HG02938 (cell line): ENCODE data around the gene SETSIP.
"Not testable (repeated sequence)": the region's sequence is repeated elsewhere in the genome, so short reads cannot be mapped to it uniquely, and the experiment has no call there.

ENCODE experiments used
- ATAC-seq: cut with Tn5 transposase; IDR thresholded peaks from one replicate; pipeline ENCODE4 v1.9.1; 2021; ENCODE audit warnings: mild to moderate bottlenecking, moderate library complexity; ENCODE audit not compliant: unreplicated experiment

Gene SETSIP

GRCh38 chr1:92065042-92065441 lies 10.2 kb downstream of the SETSIP start:
- ATAC-seq: no peak

GRCh38 chr1:92051948-92052347 lies 23.3 kb downstream of the SETSIP start:
- ATAC-seq: no peak

- no peak for ATAC-seq
These were observed 29.3 kb downstream of the SETSIP start for GRCh38 chr1:92045766-92046495.

DNA sequence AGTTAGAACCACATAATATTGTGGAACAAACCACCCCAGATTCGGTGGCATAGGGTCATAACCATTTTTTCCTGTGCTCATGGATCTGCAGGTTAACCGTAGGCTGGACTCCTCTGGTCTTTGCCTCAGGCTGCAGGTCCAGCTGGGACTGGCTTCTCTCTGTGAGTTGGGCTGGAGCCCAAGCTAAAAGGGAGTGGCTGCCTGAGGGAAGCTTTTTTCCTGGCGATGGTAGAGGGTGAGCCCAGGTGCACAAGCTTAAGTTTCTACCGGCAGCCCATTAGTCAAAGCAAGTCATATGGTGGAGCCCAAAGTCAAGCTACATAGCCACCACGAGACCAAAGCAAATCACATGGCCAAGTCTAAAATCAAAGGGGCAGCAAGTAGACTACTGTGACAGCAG lies 31.6 kb downstream of the SETSIP start:
- ATAC-seq: no peak

GRCh38 chr1:92040971-92041370 lies 34.2 kb downstream of the SETSIP start:
- no peak for ATAC-seq

DNA sequence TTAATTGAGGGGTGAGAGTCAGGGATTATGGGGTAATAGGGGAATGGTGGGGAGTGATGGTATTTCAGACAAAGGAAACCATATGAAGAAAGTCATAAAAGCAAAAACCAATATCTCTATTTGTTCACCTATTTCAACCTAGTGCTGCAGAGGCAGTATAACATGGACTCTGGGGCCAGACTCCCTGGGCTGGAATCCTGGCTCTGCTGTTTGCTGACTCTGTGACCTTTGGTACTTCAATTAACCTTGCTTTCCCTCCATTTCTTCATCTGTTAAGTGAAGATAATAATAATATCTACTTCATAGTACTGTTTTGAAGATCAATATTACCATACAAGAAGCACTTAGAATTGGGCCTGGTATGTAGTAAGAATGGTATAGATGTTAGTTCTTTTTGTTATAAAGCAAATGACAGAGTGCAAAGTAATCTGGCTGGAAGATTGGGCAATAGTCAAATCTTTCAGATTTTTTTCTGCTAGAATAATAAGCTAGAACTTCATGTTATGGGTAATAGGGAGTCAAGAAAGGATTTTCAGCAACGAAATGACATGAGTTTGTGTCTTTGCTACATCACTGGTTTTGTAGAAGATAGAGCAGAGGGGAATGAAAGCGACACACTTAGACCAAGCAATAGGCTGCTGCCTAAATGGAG lies 36.4 kb downstream of the SETSIP start:
- ATAC-seq: no peak

DNA sequence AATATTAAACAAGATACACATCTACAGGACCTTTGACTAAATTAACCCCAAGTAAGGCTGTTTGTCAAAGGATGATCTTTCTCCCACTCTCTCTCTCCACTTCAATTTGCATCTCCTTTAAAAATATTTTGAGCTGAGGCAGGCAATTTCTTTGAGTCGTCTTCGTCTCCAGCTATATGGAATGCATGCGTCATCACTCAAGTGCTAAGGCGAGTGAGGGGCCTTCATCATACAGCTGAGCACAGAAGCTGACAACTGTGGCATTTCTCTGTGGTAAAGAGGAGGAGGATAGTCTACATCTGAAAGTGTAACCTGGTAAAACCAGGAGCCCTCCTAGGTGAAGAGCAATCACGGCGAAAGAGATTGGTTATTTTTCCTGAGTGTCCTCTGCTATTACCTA lies 37.8 kb downstream of the SETSIP start:
- ATAC-seq: no peak

- ATAC-seq: no peak
These were observed 43.7 kb downstream of the SETSIP start for GRCh38 chr1:92031281-92032110.

DNA sequence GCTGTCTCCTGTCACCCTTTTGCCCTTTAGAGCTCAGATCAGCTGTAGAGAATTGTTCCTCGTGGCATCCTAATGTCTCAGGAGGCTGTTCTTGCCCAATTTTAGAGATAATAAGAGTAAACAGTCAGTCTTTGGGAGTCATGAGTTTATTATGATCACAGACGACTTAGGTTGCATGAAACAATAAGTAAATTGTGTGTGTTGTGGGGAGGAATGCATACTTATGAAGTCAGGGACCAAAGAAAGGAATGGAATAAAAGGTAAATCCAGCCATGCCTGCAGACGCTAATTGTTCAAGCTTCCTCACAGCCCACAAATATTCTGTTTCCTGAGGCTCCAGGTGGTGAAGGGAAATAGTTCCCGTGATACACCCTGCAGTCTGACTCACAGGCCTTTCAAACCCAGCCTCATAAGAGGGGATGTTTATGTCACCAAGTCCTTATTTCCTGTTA lies 44.5 kb downstream of the SETSIP start:
- ATAC-seq: no peak

DNA sequence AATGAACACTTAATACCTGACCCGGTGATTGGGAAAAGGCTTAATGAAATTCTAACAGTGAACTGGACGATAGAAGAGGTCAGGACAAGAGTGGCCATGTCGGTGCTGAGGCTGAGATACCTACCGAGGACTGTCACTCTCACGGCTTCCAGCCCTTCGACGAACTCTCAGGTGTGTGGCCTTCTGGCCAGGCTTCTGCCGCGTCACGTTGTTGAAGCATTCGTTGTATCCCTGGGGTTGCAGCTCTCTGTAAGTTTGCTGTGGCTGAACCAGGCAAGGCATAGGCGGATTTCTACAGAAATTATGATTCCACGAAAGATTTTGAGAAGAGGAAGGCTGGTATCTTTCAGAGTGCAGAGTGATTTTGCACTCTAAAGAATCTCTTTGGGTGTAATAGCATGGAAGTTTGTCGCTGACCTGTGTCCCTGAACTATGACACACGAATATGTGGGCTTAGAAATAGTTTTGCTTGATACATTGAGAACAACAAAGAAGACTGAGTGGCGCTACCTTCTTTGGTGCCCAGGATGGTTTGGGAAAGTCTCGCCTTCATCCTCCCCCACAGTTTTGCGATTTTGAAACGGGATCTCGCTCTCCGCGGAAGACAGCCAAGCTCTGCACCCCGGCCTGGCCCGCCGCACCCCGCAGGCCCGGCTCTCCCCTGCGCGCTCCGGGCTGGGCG lies 45.8 kb downstream of the SETSIP start:
- no peak for ATAC-seq

GRCh38 chr1:92026806-92027205 lies 48.4 kb downstream of the SETSIP start:
- ATAC-seq: no peak

- ATAC-seq: not testable (repeated sequence)
These were observed 49.2 kb downstream of the SETSIP start for GRCh38 chr1:92026042-92026441.
